ENCODE results near the gene RNF187.

RNF187 gene

GRCh38 chr1:228486596-228487335 lies 416 bp upstream of the RNF187 start:
- TF ChIP-seq, protein P1, sequence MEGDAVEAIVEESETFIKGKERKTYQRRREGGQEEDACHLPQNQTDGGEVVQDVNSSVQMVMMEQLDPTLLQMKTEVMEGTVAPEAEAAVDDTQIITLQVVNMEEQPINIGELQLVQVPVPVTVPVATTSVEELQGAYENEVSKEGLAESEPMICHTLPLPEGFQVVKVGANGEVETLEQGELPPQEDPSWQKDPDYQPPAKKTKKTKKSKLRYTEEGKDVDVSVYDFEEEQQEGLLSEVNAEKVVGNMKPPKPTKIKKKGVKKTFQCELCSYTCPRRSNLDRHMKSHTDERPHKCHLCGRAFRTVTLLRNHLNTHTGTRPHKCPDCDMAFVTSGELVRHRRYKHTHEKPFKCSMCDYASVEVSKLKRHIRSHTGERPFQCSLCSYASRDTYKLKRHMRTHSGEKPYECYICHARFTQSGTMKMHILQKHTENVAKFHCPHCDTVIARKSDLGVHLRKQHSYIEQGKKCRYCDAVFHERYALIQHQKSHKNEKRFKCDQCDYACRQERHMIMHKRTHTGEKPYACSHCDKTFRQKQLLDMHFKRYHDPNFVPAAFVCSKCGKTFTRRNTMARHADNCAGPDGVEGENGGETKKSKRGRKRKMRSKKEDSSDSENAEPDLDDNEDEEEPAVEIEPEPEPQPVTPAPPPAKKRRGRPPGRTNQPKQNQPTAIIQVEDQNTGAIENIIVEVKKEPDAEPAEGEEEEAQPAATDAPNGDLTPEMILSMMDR (IDR thresholded peaks at IDR 0.05; ENCODE audit: low read depth, low read length): no peak
- DNase-seq: peak; percentile 76

GRCh38 chr1:228488125-228488817 lies 1.1 kb downstream of the RNF187 start:
- no peak overlapping the region for H3K27ac ChIP-seq
- H3K9me3 ChIP-seq (ENCODE audit: severe bottlenecking): no peaks in the 10 kb centered on the region
- TF ChIP-seq, protein P1 (IDR thresholded peaks at IDR 0.05; ENCODE audit: low read depth, low read length): no peak
- no peaks in the 10 kb centered on the region; the same call in 1 of the 2 replicates for H3K36me3 ChIP-seq
- H3K27me3 ChIP-seq (ENCODE audit: insufficient read depth, low read depth, severe bottlenecking): no peaks in the 10 kb centered on the region
- H3K4me3 ChIP-seq (ENCODE audit: low read depth, low read length): peak overlapping the region; percentile 35
- no peak for DNase-seq

More at GRCh38 chr1:228486596-228487335, 416 bp upstream of the RNF187 start:
- Histone ChIP-seq H3K27ac (peak overlapping the region; percentile 98), H3K27me3 (ENCODE audit: insufficient read depth, low read depth, severe bottlenecking) (no peaks in the 10 kb centered on the region), H3K36me3 (no peaks in the 10 kb centered on the region; the same call in 1 of the 2 replicates), H3K4me3 (ENCODE audit: low read depth, low read length) (peak overlapping the region; percentile 83), H3K9me3 (ENCODE audit: severe bottlenecking) (no peaks in the 10 kb centered on the region)

DNA sequence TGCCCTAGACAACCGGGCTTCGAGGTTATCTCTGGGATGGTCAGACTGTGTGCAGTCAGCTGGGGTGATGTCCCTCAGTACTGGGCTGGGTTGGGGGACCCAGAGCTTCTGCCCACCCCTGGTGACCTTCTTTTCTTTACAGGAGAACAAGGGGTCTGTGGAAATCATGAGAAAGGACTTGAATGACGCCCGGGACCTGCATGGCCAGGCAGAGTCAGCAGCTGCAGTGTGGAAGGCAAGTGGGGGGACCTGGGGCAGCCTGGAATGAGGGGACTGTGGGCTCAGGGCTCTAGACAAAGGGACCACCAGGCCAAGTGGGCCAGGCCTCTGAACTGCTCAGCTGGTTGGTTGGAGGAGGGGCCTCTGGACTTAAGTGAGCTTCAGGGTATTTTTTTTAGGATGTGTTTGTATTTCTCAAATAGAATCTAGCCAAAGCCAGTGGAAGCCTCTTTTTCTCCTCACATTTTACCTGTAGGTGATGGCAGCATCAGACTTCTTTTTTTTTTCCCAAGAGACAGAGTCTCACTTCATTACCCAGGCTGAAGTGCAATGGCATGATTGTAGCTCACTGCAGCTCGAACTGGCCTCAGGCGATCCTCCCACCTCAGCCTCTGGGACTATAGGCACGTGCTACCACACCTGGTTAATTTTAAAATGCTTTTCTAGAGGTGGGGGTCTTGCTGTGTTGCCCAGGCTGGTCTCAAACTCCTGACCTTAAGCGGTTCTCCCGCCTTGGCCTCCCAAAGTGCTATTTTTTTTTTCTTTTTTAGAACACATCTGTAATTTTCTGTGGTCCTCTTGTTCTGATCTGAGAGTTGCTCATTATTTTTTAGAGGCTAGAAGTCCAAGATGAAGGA lies 1.9 kb downstream of the RNF187 start:
- H3K36me3 ChIP-seq: no peaks in the 10 kb centered on the region; the same call in 1 of the 2 replicates
- H3K27me3 ChIP-seq (ENCODE audit: insufficient read depth, low read depth, severe bottlenecking): no peaks in the 10 kb centered on the region
- no peak for DNase-seq
- no peak overlapping the region for H3K4me3 ChIP-seq (ENCODE audit: low read depth, low read length)
- TF ChIP-seq, protein P1 (IDR thresholded peaks at IDR 0.05; ENCODE audit: low read depth, low read length): no peak
- H3K27ac ChIP-seq: no peak overlapping the region
- no peaks in the 10 kb centered on the region for H3K9me3 ChIP-seq (ENCODE audit: severe bottlenecking)

DNA sequence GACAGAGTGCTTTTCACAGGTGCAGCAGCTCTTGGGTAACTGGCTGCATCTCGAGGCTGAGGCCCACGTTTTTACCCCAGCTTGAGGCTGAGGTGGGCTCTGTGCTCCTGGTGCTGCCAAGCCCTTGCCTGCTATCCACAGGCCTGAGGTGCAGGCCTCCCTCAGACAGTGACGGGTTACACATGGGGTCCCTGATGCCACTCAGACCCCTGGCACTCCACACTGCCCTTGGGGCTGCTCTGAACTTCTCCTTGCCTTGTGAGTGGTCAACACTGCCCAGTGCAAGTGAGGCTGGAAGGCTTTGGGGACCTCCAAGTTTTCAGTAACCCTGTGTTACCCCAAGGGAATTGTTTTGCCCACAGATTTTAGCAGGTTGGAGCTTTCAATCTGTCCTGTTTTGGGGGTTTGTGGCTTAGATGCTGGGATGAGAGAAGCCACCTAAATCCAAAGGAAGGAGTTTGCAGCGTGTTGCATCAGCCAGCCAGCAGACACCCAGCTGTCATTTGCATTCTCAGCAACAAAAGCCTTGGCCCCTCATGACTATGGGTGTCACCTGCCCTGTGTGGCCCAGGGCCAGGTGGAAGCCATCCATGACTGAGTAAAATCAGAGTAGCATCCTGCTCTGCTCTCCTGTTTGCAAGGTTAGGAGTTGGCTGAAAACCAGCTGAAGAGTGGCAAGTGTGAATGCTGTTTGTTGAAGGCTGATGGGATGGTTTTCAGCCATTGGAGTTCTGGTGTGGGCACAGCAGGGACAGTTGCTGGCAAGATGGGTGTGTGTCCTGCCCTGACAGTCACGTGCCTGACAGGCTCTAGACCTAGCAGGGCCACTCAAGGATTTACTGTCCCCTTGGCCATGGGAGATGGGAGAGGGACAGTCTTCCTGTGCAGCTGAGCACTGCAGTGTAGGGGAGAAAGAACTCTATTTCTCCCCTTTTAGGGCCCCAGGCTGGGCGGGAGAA lies 3.2 kb downstream of the RNF187 start:
- Histone ChIP-seq H3K9me3 (ENCODE audit: severe bottlenecking) (no peaks in the 10 kb centered on the region), H3K27ac (no peak overlapping the region), H3K36me3 (no peaks in the 10 kb centered on the region; the same call in 1 of the 2 replicates), H3K27me3 (ENCODE audit: insufficient read depth, low read depth, severe bottlenecking) (no peaks in the 10 kb centered on the region), H3K4me3 (ENCODE audit: low read depth, low read length) (no peak overlapping the region)
- TF ChIP-seq, protein P1 (IDR thresholded peaks at IDR 0.05; ENCODE audit: low read depth, low read length): no peak
- DNase-seq: no peak

Data from WERI-Rb-1 (cell line).